Measurements from ENCODE around the gene TDRD9. TPM values are rescaled to one million over a fixed set of nuclear protein-coding genes. Genes with fewer than 3 reads are reported as not detected.

Gene TDRD9
- polyA plus RNA-seq, 3 donors, result 2.4 to 3.6 (median 2.7) TPM

DNA sequence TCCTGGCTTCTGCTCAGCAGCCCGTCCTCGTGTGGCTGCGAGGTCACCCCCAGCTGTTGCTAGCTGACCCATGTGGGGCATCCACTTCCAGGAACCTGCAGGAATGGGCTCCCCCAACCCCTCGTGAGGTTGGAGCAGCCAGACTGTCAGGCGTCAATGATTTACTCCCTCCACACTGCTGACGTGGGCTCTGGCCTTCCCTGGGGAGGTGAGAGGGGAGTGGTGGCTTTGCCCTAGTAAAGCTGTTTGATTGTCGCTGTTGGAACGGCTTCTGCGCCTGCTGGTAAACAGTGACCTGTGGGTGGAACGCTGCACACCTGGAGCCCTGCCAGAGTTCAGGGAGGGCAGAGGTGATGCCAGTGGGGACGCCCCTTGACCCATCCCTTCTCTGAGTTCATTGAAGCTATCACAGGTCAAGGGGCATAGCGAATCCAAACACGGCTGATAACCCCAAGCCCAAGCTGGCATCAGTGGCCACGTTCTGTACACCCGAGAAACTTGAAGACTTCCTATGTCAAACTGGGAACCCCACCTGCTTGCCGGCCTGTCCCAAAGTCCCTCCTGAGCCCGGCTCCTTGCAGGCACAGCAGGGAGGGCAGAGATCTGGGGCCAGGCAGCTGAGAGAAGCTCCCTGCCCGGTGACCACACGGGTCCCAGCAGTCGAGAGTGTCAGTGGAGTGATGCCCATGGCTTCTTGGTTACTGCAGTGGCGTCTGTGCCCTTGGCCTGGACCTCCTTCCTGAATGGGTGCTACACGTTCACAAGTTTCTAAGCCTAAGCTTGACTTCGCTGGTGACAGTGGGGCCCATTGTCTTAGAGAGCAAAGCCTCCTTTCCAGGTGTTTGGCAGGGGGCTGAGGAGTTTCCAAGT is 160.0 kb downstream of the TDRD9 start:
- DNase-seq (ENCODE audit: low read depth in 3 of 3, low spot score in 2 of 3), result no peak

DNA sequence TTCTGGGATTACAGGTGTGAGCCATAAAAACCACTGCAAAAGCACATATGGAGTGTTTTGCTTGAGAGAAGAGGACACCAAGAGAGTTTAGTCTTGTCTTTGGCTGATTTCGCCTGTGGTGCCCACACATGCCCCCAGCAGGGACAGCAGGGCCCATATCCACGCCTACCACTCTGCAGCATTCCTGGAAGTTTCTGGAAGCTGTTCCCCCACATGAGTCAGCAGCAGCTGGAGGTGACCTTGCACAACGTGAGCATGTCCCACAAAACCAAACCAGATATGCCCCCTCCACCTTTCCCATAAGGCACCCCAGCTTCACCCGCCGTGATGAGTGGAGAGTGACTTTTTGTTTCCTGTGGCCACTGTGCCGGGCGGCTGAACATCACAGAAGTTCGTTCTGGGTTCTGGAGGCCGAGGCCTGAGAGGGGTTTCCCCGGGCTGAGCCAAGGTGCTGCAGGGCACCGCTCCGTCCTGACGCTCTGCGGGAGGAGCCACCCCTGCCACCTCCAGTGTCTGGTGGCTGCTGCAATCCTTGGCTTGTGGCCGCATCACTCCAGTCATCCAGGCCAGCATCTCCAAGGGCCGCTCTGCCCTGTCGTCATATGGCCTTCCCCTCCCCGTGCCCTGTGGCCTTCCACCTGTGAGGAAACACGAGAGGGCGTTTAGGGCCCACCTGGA is 162.0 kb downstream of the TDRD9 start:
- no peak for DNase-seq (ENCODE audit: low read depth in 3 of 3, low spot score in 2 of 3)

DNA sequence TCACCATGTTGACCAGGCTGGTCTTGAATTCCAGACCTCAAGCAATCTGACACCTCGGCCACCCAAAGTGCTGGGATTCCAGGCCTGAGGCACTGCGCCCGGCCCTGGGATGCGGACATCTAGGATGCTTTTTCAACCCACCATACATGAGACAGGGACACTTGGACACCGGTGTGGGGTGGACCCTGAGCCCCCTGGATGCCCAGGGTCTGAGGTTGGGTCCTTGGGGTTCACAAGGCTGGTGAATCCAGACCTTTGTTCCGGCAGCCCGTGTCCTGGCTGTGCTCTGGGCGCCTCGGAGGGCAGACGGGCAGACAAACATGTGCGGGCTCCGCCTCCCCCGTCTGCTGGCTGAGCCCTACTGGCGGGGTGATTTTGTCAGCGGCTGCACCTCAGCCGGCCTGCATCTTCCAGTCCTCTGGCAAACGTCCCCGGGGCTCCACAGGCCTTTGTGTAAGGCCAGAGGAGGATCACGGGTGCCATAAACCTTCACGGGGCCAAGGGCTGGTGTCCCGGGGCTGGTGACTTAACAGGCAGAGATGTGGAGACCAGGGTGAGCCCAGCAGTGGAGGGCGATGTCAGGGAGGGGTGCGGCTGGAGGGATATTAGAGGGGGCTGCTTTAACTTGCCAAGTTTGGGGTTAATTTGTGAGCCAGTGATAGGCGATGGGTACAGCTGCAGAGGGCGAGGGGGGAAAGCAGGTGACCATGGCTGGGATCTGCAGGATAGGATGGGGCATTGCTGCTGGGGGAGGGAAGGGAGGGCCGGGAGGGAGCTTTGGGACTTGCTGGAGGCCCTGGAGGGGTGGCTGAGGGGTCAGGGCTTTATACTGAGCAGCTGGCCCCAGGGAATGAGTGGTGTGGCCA is 163.0 kb downstream of the TDRD9 start:
- no peak for DNase-seq (ENCODE audit: low read depth in 3 of 3, low spot score in 2 of 3)

DNA sequence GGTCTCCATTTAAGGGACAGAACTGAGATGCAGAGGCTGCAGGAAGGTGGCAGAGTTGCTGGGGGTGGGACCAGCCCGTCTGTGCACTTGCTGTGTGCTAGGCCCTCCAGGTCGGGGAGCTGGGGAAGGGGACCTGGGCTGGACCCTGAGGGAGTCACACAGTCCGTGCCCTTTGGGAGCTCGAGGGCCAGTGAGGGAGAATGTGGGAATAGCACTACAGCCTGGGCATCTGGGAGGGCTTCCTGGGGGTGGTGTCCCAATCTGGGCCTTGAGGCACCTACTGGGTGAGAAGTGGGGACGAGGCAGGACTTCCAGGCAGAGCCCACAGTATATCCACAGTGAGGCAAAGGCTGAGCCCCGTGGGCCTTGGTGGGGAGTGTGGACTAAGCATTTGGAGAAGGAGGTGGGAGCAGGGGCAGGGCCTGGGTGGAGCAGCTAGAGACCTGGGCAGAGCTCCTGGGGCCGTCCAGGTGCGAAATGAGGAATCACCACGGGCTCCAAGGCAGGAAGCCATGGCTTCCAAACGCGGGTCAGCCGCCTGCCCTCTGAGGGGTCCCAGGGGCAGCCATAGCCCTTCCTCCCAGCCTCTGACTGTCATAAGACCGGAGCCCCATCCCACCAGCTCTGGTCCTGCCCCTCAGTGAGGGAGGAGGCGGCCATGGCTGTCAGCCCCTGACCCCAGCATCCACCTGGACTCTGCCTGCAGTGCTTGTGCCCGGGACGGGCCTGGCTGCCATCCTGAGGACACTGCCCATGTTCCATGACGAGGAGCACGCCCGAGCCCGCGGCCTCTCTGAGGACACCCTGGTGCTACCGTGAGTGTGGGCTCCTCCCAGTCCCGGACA is 163.9 kb downstream of the TDRD9 start:
- no peak for DNase-seq (ENCODE audit: low read depth in 3 of 3, low spot score in 2 of 3)

DNA sequence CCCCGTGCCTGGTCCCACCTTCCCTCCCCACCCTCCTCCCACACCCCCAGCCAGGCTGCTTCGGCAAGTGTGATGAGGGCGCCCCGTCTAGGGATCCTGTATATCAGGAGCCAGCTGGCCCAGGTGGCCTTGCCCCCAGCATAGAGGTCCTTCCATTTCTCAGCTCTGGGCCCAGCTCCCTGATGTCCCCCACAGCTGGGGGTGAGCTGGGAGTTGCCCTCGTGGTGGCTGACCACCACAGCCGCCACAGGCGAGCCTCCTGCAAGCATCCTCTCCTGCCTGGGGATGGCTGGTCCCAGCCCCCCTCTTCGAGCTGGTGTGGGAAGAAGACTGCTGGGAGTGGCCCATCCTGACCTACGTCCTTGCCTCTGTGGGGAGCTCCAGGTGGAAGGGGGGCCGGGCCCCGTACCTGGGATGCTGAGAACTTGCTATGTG is 164.7 kb downstream of the TDRD9 start:
- DNase-seq (ENCODE audit: low read depth in 3 of 3, low spot score in 2 of 3), result no peak

DNA sequence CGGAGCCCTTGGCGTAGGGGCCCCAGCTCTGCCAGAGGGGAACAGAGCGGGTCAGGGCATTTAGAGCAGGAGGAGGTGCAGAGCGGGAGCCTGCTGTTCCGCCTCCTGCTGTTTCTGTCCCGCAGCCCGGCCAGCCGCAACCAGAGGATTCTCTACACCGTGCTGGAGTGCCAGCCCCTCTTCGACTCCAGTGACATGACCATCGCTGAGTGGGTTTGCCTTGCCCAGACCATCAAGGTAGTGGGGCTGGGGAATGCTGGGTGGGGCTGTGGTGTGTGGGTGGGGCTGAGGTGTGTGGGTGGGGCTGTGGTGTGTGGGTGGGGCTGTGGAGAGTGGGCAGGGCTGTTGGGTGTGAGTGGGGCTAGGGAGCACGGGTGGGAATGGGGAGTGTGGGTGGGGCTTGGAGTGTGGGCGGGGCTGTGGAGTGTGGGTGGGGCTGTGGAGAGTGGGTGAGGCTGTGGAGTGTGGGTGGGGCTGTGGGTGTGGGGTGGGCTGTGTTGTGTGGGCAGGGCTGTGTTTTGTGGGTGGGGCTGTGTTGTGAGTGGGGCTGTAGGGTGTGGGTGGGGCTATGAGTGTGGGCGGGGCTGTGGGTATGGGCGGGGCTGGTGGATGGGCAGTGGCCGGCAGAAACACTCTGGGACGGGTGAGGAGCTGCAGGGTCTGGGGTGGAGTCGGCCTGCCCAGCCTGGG is 165.3 kb downstream of the TDRD9 start:
- DNase-seq (ENCODE audit: low read depth in 3 of 3, low spot score in 2 of 3), result no peak

DNA sequence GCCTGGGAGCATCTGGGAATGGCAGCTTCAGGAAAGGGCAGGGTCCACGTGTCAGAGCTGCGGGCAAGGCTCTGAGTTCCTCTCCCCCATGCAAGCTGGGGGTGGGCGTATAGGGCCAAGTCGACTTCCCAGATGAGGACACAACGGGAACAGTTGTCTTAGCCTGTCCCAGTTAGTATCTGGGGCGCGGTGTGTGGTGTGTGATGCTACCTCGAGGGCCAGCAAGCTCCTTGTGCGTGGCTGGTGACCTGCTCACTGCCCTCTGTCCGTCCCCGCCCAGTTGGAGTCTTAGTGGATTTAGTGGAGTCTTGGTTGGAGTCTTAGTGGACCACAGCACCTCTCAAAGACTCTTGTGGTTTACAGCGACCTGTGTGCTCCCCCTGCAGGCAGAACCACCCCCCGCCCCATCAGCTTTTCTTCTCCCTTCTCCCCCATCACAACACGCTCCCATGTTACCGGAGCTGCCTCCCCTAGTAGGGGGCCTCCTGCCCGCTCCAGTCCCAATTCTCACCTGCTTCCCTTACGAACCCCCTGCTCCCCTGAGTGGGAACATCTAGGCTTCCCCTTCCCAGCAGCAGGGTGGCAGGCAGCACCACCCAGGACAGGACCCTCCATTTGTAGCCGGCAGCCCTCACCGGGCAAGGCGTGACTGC is 165.9 kb downstream of the TDRD9 start:
- DNase-seq (ENCODE audit: low read depth in 3 of 3, low spot score in 2 of 3), result no peak

DNA sequence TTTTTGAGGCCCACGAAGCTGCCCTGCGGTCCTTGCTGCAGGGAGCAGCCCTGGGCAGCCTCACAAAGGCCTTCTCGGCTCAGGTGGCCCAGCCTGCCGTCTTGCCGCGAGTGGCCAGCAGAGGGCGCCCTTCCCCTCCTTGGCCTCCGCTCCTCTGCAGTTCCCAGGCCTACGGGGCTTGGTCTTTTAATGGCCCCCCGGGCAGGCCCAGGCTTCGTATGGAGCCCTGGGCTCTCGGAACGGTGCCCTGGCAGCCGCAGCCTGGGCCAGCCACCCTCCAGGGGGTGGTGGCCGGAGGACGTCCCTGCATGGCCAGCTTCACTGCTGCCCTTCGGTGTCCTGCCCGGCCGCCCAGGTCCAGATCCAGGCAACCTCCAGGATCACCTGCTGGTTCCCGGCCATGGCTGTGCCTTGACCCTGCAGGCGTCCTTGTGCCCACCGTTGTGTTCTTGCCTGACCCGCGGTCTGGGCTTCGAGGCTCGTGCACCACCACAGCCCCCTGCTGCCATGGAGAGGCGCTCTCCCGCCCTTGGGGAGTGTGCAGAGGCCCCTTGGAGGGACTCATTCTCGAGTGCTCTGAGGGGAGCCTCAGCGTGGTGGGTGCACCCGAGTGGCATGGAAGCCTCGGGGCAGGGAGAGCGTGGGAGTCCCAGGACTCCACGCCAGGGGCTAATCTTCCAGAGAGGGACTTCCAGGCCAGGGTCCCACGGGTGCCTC is 166.6 kb downstream of the TDRD9 start:
- DNase-seq (ENCODE audit: low read depth in 3 of 3, low spot score in 2 of 3), result no peak

DNA sequence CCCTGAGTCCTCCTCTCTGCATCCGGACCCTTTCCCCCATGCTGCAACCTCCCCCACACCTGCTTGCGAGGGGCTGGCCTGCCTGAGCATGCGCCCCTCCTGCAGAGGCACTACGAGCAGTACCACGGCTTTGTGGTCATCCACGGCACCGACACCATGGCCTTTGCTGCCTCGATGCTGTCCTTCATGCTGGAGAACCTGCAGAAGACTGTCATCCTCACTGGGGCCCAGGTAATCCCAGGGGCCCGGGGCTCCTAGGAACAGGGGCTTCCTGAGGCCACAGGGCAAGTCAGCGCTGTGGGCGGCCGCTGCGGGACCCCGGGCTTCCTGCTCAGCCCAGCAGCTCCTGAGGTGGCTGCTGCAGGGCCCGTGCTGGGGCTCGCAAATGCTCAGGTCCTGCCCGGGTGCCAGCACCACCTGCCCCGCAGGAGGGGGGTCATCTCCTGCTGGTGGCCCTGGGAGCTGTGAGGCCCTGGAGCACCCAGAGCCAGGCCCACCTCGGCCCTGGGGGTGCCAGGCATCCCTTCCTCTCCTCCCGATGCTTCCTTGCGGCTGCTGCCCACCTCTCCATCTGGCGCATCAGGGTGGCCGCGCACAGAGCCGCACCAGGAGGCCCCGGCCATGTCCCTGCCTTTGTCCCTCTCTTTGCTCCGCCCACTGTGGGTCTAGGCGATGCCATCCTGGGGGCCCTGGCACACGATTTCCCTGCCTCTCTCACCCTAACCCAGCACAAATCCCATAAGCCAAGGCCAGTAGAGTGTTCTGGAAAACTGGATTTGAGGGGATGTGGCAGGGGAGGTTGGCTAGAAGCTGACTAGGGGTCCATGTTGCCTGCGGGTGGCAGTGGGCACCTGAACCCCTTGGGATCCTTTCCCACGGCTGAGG is 167.4 kb downstream of the TDRD9 start:
- no peak for DNase-seq (ENCODE audit: low read depth in 3 of 3, low spot score in 2 of 3)

DNA sequence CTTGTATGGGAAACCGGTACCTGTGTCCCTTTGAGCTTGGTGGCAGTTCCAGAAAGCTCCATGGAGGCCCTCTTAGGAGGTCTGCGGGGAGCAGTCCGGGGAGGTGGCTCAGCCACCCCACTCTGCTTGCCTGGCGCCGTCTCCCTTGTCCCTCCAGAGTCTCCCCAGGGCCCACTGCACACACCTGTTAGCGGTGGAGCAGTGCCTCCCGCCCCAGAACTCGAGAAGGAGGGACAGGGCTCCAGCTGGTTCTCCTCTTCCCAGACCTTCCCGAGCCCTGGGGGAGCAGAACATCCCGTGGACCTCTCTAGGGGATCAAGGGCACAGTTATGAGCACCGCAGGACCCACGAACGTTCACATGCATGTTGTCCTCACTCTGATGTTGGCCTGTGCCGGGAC is 168.1 kb downstream of the TDRD9 start:
- DNase-seq (ENCODE audit: low read depth in 3 of 3, low spot score in 2 of 3), result no peak

DNA sequence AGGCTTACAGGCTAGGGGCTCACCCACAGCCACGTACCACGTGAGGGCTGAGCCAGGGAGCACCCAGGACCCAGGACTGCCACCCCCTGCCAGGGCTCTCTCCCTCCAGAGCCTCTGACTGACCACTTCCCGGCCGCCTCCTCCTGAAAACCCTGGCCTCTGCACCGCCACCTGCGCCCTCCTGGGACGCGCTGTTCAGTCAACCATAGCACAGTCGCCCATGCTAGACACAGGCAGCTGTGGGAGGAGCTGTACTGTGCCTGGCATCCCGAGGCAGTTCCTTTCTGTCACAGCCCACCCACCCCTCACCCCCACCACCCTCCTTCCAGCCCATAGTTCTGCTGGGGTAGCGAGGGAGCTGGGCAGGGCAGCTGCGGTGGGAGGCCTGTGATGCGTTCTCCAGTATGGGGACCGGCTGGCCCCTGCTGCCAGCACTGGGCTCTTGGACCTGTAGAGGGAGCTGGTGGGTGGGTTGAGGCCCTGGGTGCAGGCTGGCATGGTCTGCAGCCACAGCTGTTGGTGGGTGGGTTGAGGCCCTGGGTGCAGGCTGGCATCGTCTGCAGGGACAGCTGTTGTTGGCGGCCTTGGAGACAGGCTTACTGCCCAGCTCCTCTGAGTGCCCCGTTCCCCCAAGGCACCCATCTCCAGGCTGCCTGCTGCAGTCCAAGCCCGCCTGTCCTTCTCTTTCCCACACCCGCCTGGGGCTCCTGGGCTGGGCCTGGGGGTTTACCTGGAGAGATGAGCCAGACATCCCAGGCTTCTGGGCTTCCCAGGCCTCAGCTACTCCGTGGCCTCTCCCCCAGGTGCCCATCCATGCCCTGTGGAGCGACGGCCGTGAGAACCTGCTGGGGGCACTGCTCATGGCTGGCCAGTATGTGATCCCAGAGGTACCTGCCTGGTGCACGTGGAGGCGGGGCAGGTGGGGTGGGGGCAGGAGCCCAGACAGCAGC is 168.8 kb downstream of the TDRD9 start:
- DNase-seq (ENCODE audit: low read depth in 3 of 3, low spot score in 2 of 3), result no peak

DNA sequence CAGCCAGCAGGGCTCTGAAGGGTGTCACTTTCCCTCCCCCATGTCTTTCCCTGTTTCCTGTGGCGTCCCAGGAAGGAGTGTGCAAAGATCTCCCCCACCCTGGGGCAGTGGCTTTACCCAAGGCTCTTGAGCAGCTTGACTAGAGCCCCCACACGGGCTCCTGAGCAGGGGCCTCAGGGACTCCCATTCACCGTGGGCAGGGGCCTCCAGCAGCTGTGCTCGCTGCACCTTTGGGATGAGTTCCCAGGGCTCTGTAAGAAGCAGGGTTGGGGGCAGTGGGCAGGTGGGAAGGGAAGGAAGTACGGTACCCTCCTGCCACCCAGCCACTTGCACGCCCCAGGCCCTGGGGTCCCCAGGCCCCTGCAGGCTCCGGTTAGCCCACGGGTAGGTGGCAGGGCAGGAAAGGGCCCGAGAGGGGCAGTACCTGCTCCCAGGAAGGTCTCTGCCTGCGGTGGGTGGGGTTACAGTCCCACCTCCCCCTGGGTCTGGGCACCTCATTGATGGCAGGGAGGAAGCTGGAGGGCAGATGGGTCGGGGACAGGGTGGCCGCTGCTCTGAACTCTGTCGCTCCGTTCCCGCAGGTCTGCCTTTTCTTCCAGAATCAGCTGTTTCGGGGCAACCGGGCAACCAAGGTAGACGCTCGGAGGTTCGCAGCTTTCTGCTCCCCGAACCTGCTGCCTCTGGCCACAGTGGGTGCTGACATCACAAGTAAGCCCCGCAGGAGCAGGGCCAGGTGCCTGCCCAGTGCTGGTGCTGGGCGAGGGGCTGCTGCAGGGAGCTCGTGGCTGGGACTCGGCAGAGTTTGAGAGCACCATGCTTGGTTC is 170.2 kb downstream of the TDRD9 start:
- DNase-seq (ENCODE audit: low read depth in 3 of 3, low spot score in 2 of 3), result no peak

DNA sequence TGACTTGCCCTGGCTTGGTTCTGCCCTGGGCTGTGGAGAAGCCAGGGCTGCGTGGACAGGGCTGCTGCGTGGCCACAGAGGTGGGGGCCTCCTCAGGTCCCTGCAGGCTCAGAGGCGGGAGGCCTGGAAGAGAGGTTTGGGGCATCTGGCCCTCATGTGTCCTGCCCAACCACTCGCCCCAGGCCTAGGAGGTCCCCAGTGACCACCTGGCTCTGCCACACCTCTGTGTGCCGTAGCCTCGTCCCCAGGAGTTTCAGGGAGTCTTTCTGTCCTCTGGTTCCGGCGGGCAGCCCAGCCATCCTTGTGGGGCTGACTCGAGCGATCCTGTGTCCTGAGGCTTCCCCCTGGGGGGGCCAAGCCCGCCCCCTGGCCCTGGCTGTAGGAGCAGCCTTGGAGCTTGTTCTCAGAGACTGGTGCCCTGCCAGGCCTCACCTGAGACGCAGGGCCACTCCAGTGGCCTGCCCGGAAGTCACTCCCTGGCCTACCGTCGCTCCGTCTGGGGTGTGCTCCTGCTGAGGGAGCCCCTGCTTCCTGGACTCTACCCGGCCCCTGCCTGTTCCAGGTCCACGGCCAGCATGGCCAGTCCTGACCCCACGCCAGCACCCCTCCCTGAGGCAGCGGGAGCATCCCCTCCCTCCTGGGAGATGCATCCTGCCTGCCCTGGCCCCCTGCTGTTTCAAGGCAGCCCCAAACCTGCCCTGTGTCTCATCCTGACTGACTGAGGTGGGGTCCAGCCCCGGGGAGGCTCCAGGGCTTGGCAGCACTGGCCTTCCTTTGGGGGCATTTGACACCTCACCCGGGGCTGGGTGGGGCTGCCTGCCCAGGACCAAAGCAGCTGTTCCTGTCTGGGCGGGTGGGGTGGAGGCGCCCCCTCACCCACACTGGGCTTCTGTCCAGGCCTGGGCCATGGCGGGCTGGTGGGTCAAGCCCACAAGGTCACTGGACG is 171.1 kb downstream of the TDRD9 start:
- no peak for DNase-seq (ENCODE audit: low read depth in 3 of 3, low spot score in 2 of 3)
